ENCODE results near the gene COCH. TPM values are rescaled to one million over a fixed set of nuclear protein-coding genes. Genes with fewer than 3 reads are reported as not detected.

COCH gene
- total RNA-seq, 1 experiment from 2014 or later = 6.7 TPM

- TF ChIP-seq MAX (IDR thresholded peaks at IDR 0.05) (no peak), FOSL1 (IDR thresholded peaks at IDR 0.05; ENCODE audit: low read depth) (no peak), ELF1 (IDR thresholded peaks at IDR 0.05; ENCODE audit: borderline replicate concordance, low read depth) (no peak), ZNF274 (IDR thresholded peaks at IDR 0.05; ENCODE audit: low read depth, low read length) (no peak), EZH2 (IDR thresholded peaks at IDR 0.05) (no peak), ZFX (IDR thresholded peaks at IDR 0.05) (no peak), SP1 (IDR thresholded peaks at IDR 0.05; ENCODE audit: low read depth) (no peak)
These were observed 19.9 kb upstream of the COCH start (continued) for GRCh38 chr14:30854492-30854891.

DNA sequence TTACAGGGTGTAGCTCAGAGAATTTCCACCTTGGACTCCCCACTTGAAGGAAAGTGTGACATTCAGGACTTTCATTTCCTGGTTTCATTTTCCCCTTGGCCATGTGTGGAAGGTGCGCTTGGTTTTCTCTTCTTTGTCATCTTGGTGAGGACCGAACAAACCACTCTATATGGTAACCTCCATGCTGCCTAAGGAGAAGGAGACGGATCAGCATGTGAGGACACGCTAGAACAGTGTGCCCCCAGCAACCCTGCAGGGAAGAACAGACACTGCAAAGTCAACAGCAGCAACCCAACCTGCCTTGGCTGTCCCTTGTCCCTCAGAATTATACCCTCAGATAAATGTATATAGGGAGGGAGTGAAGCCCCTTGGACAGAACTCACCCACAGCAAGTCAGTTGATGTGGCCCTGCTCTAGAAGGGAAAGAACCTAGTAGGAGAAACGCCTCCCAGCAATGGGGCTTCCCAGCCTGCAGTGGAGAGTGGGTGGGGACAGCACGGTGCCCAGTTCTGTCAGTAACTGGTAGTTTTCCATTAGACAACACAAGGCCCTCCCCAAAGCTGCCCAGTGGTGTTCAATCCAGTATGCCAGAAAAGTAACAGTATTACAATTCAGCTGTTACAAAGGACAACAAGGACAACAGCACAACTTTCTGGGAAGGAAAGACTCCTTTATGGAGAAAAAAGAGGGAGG, 18.9 kb upstream of the COCH start:
- TF ChIP-seq EZH2 (IDR thresholded peaks at IDR 0.05) (no peak), POLR2AphosphoS5 (IDR thresholded peaks at IDR 0.05; ENCODE audit: low read depth, low read length) (no peak), ZFX (IDR thresholded peaks at IDR 0.05) (no peak), SP1 (IDR thresholded peaks at IDR 0.05; ENCODE audit: low read depth) (no peak), SRF (IDR thresholded peaks at IDR 0.05; ENCODE audit: low read depth) (no peak)
- TF ChIP-seq, protein P1, sequence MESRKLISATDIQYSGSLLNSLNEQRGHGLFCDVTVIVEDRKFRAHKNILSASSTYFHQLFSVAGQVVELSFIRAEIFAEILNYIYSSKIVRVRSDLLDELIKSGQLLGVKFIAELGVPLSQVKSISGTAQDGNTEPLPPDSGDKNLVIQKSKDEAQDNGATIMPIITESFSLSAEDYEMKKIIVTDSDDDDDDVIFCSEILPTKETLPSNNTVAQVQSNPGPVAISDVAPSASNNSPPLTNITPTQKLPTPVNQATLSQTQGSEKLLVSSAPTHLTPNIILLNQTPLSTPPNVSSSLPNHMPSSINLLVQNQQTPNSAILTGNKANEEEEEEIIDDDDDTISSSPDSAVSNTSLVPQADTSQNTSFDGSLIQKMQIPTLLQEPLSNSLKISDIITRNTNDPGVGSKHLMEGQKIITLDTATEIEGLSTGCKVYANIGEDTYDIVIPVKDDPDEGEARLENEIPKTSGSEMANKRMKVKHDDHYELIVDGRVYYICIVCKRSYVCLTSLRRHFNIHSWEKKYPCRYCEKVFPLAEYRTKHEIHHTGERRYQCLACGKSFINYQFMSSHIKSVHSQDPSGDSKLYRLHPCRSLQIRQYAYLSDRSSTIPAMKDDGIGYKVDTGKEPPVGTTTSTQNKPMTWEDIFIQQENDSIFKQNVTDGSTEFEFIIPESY (IDR thresholded peaks at IDR 0.05; ENCODE audit: extremely low read depth, insufficient replicate concordance, low read length) = no peak
- Histone ChIP-seq H3K27ac (ENCODE audit: low read depth, low read length) (no peak overlapping the region), H3K9me2 (ENCODE audit: insufficient read depth) (no peaks in the 10 kb centered on the region), H3K79me2 (ENCODE audit: insufficient read depth, low read length) (no peaks in the 10 kb centered on the region), H3K4me3 (replicated peaks in 1 of 2; ENCODE audit: low read depth in 1 of 2, low read length in 2 of 2) (no peak overlapping the region), H3K27me3 (ENCODE audit: insufficient read depth, low read length) (no peaks in the 10 kb centered on the region), H3K9me3 (ENCODE audit: control insufficient read depth in 1 of 2, insufficient read depth in 1 of 2, low read depth in 1 of 2, low read length in 2 of 2) (no peaks in the 10 kb centered on the region), H4K20me1 (ENCODE audit: insufficient read depth) (no peaks in the 10 kb centered on the region), H3K4me2 (ENCODE audit: low read length) (no peak overlapping the region), H3K9ac (ENCODE audit: low read length) (no peak overlapping the region), H2AFZ (ENCODE audit: low read depth, low read length, poor library complexity, severe bottlenecking) (no peak overlapping the region), H3K4me1 (ENCODE audit: control insufficient read depth in 1 of 2, insufficient read depth in 2 of 2, low read length in 2 of 2) (no peaks in the 10 kb centered on the region), H3K36me3 (ENCODE audit: control insufficient read depth in 1 of 2, insufficient read depth in 2 of 2, low read length in 2 of 2) (no peaks in the 10 kb centered on the region)
- RAD21 ChIA-PET (ENCODE audit: low non-redundant PET in 1 of 2, low total read pairs in 2 of 2, uncharacterized antibody in 2 of 2, unreplicated experiment in 2 of 2) = no interaction called here
- POLR2A ChIA-PET = no interaction called here
- DNase-seq (ENCODE audit: low read depth, low spot score) = no peak
- no peak for ATAC-seq
- intact Hi-C loops (cut with micrococcal nuclease) = no loop called here
- BruUV-seq (replicated peaks) = no TSS peak
- CTCF ChIA-PET = no interaction called here

Measured in HCT116 (cell line).